Caco-2 (cell line): ENCODE data around the gene CACNA1C. TPM values are rescaled to one million over a fixed set of nuclear protein-coding genes. Genes with fewer than 3 reads are reported as not detected.

ENCODE experiments used
- BruUV-seq: library from RNA; stranded (reverse); fragments of 400-500 nt; replicated peaks from 2 replicates; lab custom pipeline; 2021; lab: Mats Ljungman, UMichigan
- CTCF ChIA-PET: fragments of 300-600 bp; sonication (Branson Sonifier 250); formaldehyde crosslinking; loops from one replicate; lab custom pipeline; 2022; ENCODE audit warnings: antibody characterized with exemption; lab: Charles Lee
- POLR2A ChIA-PET: fragments of 300-600 bp; sonication (Branson Sonifier 250); formaldehyde crosslinking; loops from one replicate; lab custom pipeline; 2022; ENCODE audit warnings: antibody characterized with exemption; lab: Charles Lee
- DNase-seq, 2 experiments: peaks; one replicate each; pipeline versions ENCODE4 v3.0.0 to v3.0.0-alpha.2; 2020 to 2022
- H3K27me3 ChIP-seq: replicated peaks from 2 replicates; pipeline ENCODE4 v1.6.0; 2011; ENCODE audit warnings: low read length; ENCODE audit not compliant: control insufficient read depth, insufficient read depth
- H3K36me3 ChIP-seq: 2 replicates; pipeline ENCODE4 v1.5.1; 2011; ENCODE audit warnings: low read length; ENCODE audit not compliant: control insufficient read depth, insufficient read depth
- H3K4me1 ChIP-seq: fragments of 250-450 bp; sonication (Bioruptor Pico); 2 replicates; pipeline ENCODE4 v1.5.1; 2020; ENCODE audit warnings: mild to moderate bottlenecking
- H3K4me3 ChIP-seq: 2 replicates; pipeline ENCODE4 v1.5.1; 2011; ENCODE audit warnings: low read depth, mild to moderate bottlenecking, control low read depth, low read length
- H3K9me3 ChIP-seq: fragments of 250-450 bp; sonication (Bioruptor Pico); 2 replicates; pipeline ENCODE4 v1.5.1; 2020; ENCODE audit warnings: mild to moderate bottlenecking, moderate library complexity
- H3K27ac Mint-ChIP-seq: one replicate; pipeline ENCODE4 v1.8.0; 2022; ENCODE audit warnings: mixed read lengths; ENCODE audit not compliant: unreplicated experiment
- H3K27me3 Mint-ChIP-seq: one replicate; pipeline ENCODE4 v1.8.0; 2022; ENCODE audit warnings: mixed read lengths; ENCODE audit not compliant: insufficient read depth, unreplicated experiment
- H3K36me3 Mint-ChIP-seq: one replicate; pipeline ENCODE4 v1.8.0; 2022; ENCODE audit warnings: mild to moderate bottlenecking, mixed read lengths; ENCODE audit not compliant: insufficient read depth, unreplicated experiment
- H3K4me1 Mint-ChIP-seq: one replicate; pipeline ENCODE4 v1.8.0; 2022; ENCODE audit warnings: low read depth, mixed read lengths; ENCODE audit not compliant: unreplicated experiment
- H3K4me3 Mint-ChIP-seq: one replicate; pipeline ENCODE4 v1.8.0; 2022; ENCODE audit warnings: mild to moderate bottlenecking, moderate library complexity, mixed read lengths; ENCODE audit not compliant: unreplicated experiment
- H3K9me3 Mint-ChIP-seq: one replicate; pipeline ENCODE4 v1.8.0; 2022; ENCODE audit warnings: mixed read lengths; ENCODE audit not compliant: unreplicated experiment
- intact Hi-C: fragments of 100-400 bp; cut with micrococcal nuclease; formaldehyde crosslinking; loops from one replicate; pipeline ENCODE4 v1.10.0; 2022; ENCODE audit not compliant: unreplicated experiment
- total RNA-seq: library from RNA; stranded (reverse); gene quantifications from 2 replicates; pipeline ENCODE4 v1.2.3, GENCODE V29; 2022
- TF ChIP-seq, protein P1 (sequence below), 2 experiments: fragments of 200-600 bp in 1 of 2; IDR thresholded peaks; 1 replicate in 1 of 2; 2 replicates in 1 of 2; pipeline versions ENCODE4 v1.5.1 to v1.8.0; 2011 to 2022; ENCODE audit warnings: antibody characterized with exemption in 1 of 2, control low read depth in 1 of 2, inconsistent platforms in 1 of 2, low read depth in 1 of 2, low read length in 1 of 2, mild to moderate bottlenecking in 1 of 2, moderate library complexity in 1 of 2; ENCODE audit not compliant: insufficient read depth in 1 of 2, severe bottlenecking in 1 of 2, unreplicated experiment in 1 of 2

CACNA1C gene
- total RNA-seq, 1 experiment from 2014 or later = not detected

GRCh38 chr12:2393016-2393415 is 340.2 kb downstream of the CACNA1C start:
- Mint-ChIP-seq H3K4me1 (no peaks in the 10 kb centered on the region), H3K27me3 (peaks cover 14% of the 10 kb centered on the region), H3K9me3 (no peaks in the 10 kb centered on the region), H3K36me3 (no peaks in the 10 kb centered on the region), H3K27ac (no peak overlapping the region), H3K4me3 (no peak overlapping the region)
- TF ChIP-seq, protein P1, sequence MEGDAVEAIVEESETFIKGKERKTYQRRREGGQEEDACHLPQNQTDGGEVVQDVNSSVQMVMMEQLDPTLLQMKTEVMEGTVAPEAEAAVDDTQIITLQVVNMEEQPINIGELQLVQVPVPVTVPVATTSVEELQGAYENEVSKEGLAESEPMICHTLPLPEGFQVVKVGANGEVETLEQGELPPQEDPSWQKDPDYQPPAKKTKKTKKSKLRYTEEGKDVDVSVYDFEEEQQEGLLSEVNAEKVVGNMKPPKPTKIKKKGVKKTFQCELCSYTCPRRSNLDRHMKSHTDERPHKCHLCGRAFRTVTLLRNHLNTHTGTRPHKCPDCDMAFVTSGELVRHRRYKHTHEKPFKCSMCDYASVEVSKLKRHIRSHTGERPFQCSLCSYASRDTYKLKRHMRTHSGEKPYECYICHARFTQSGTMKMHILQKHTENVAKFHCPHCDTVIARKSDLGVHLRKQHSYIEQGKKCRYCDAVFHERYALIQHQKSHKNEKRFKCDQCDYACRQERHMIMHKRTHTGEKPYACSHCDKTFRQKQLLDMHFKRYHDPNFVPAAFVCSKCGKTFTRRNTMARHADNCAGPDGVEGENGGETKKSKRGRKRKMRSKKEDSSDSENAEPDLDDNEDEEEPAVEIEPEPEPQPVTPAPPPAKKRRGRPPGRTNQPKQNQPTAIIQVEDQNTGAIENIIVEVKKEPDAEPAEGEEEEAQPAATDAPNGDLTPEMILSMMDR (IDR thresholded peaks at IDR 0.05; ENCODE audit: insufficient read depth in 1 of 2, low read depth in 1 of 2, low read length in 1 of 2, severe bottlenecking in 1 of 2, unreplicated experiment in 1 of 2) = no peak
- peaks cover 5% of the 10 kb centered on the region for H3K27me3 ChIP-seq
- no peaks in the 10 kb centered on the region; the same call in 1 of the 2 replicates for H3K36me3 ChIP-seq
- ChIA-PET POLR2A (no interaction called here), CTCF (no interaction called here)
- H3K4me3 ChIP-seq = no peak overlapping the region
- no TSS peak for BruUV-seq
- no peaks in the 10 kb centered on the region for H3K9me3 ChIP-seq
- no peaks in the 10 kb centered on the region for H3K4me1 ChIP-seq
- intact Hi-C loops = no loop called here
- DNase-seq = peak in 1 of 2 experiments; percentile 24

DNA sequence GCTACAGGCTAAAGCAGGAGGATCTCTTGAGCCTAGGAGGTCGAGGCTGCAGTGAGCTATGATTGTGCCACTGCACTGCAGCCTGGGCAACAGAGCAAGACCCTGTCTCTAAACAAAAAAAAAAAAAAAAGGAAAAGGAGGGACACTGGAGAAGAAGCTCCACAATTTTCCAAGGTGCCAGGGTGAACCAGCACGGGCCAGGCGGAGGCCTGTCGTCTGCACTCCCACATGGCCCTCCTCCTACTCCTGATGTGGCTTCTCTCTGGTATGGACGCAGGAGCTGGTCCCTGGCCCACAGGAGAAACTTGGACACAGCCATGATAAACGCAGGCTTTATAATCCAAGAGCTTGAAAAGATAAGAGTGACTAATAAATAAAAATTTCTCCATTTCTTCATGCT is 341.2 kb downstream of the CACNA1C start:
- BruUV-seq = no TSS peak
- Mint-ChIP-seq H3K4me1 (no peaks in the 10 kb centered on the region), H3K27ac (no peak overlapping the region), H3K36me3 (no peaks in the 10 kb centered on the region), H3K27me3 (peaks cover 17% of the 10 kb centered on the region), H3K9me3 (no peaks in the 10 kb centered on the region), H3K4me3 (no peak overlapping the region)
- Histone ChIP-seq H3K4me3 (no peak overlapping the region), H3K27me3 (peaks cover 5% of the 10 kb centered on the region), H3K4me1 (no peaks in the 10 kb centered on the region), H3K9me3 (no peaks in the 10 kb centered on the region), H3K36me3 (no peaks in the 10 kb centered on the region; the same call in 1 of the 2 replicates)
- TF ChIP-seq, protein P1 (IDR thresholded peaks at IDR 0.05; ENCODE audit: insufficient read depth in 1 of 2, low read depth in 1 of 2, low read length in 1 of 2, severe bottlenecking in 1 of 2, unreplicated experiment in 1 of 2) = no peak
- ChIA-PET POLR2A (no interaction called here), CTCF (interaction anchor here (0.7 kb wide), 1 partner anchor 49 kb away, joined by 7 read pairs; no protein-coding TSS in a partner anchor)
- intact Hi-C loops = no loop called here
- no peak for DNase-seq

DNA sequence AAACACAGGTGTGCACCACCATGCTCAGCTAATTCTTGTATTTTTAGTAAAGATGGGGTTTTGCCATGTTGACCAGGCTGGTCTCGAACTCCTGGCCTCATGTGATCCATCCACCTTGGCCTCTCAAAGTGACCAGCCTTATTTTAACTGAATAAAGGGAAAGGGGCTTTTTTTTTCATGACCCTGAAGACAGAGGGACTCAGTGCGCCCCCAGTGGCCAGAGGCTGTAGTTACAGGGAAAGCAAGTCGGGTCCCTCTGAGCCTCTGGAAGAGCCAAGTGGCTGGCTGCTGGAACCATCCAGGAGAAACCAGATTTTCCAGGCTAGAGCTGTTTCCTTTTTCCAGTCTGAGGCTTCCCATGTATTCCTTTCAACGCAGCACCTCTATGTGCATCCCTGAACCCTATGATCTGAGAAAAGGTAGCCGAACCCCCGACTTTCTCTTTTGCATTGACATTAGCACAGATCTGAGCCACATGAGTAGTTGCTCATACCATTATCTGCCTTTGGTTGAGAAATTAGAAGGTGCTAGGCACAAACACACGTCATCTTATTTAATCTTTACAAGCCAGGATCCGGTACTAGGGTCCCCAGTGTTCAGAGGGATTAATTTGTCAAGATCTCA is 342.7 kb downstream of the CACNA1C start:
- Mint-ChIP-seq H3K27ac (no peak overlapping the region), H3K36me3 (no peaks in the 10 kb centered on the region), H3K4me1 (no peaks in the 10 kb centered on the region), H3K4me3 (no peak overlapping the region), H3K27me3 (peaks cover 20% of the 10 kb centered on the region), H3K9me3 (no peaks in the 10 kb centered on the region)
- TF ChIP-seq, protein P1 (IDR thresholded peaks at IDR 0.05; ENCODE audit: insufficient read depth in 1 of 2, low read depth in 1 of 2, low read length in 1 of 2, severe bottlenecking in 1 of 2, unreplicated experiment in 1 of 2) = peak; percentile 89 to 98
- Histone ChIP-seq H3K9me3 (no peaks in the 10 kb centered on the region), H3K36me3 (no peaks in the 10 kb centered on the region; the same call in 1 of the 2 replicates), H3K27me3 (peaks cover 6% of the 10 kb centered on the region; the same call in 1 of the 2 replicates), H3K4me1 (no peaks in the 10 kb centered on the region), H3K4me3 (no peak overlapping the region)
- intact Hi-C loops = no loop called here
- peak; percentile 69 to 78 for DNase-seq
- ChIA-PET CTCF (interaction anchor here (0.7 to 2.1 kb wide), 2 partner anchors 13 to 175 kb away, joined by 3 to 4 read pairs; no protein-coding TSS in a partner anchor), POLR2A (no interaction called here)
- no TSS peak for BruUV-seq
